ENCODE results near the gene DTX4. TPM values are rescaled to one million over a fixed set of nuclear protein-coding genes. Genes with fewer than 3 reads are reported as not detected.
A peak's percentile ranks its signal among the peaks of the same experiment; 100 is the strongest.
"Not testable (repeated sequence)": the region's sequence is repeated elsewhere in the genome, so short reads cannot be mapped to it uniquely, and the experiment has no call there.

DTX4 gene
- 7.2 TPM for polyA plus RNA-seq (2012; ENCODE audit: insufficient read depth, insufficient read length)

- H3K4me3 ChIP-seq (ENCODE audit: low read length), result peak within 1 kb of the TSS; percentile 60
- DNase-seq (ENCODE audit: low read depth, low spot score), result peak; percentile 82
These were observed at the start of gene DTX4 for GRCh38 chr11:59171508-59172322. Gene DTX4, plus strand, starts transcription at chr11:59172132. Its CDS starts 464 bp downstream, at chr11:59172596.

- no peak overlapping the region for H3K4me3 ChIP-seq (ENCODE audit: low read length)
- peak; percentile 81 for DNase-seq (ENCODE audit: low read depth, low spot score)
These were observed 36.1 kb upstream of the DTX4 start for GRCh38 chr11:59135648-59136461.

GRCh38 chr11:59136551-59136950 is 35.4 kb upstream of the DTX4 start:
- H3K4me3 ChIP-seq (ENCODE audit: low read length); DNase-seq (ENCODE audit: low read depth, low spot score): not testable (repeated sequence)

GRCh38 chr11:59137190-59137589 is 34.7 kb upstream of the DTX4 start:
- DNase-seq (ENCODE audit: low read depth, low spot score), result no peak
- H3K4me3 ChIP-seq (ENCODE audit: low read length), result no peak overlapping the region

- H3K4me3 ChIP-seq (ENCODE audit: low read length), result no peak overlapping the region
- no peak for DNase-seq (ENCODE audit: low read depth, low spot score)
These were observed 33.3 kb upstream of the DTX4 start for GRCh38 chr11:59138643-59139042.

GRCh38 chr11:59141191-59141590 is 30.7 kb upstream of the DTX4 start:
- no peak overlapping the region for H3K4me3 ChIP-seq (ENCODE audit: low read length)
- no peak for DNase-seq (ENCODE audit: low read depth, low spot score)

- peak overlapping the region; percentile 74 for H3K4me3 ChIP-seq (ENCODE audit: low read length)
- no peak for DNase-seq (ENCODE audit: low read depth, low spot score)
These were observed 30.1 kb upstream of the DTX4 start for GRCh38 chr11:59141673-59142460.

GRCh38 chr11:59142530-59143507 is 29.1 kb upstream of the DTX4 start, which contains the start of gene FAM111A:
Gene FAM111A, plus strand, starts transcription at chr11:59142856. Its CDS starts 6,017 bp downstream, at chr11:59148873.
- peak within 1 kb of the TSS; percentile 74 for H3K4me3 ChIP-seq (ENCODE audit: low read length)

DNA sequence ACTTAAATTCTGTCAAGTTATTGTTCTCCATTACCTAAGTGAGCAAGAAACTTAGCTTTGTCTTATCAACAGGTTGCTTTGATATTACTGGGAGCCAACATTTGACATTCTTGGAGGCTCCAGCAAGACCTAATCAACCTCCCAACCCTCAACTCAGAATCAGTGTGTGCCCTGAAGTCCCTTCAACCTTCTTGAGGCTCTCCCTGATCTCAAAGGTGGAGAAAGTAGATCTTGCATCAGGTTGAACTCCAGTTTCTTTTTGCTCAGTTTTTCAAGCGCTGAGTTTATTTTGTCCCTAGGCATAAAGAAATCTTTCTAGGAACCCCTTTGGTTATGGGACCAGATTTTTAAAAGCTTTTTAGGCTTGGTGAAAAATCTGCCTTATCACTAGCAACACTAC is 27.8 kb upstream of the DTX4 start:
- H3K4me3 ChIP-seq (ENCODE audit: low read length), result peak overlapping the region; percentile 74
- DNase-seq (ENCODE audit: low read depth, low spot score), result peak; percentile 11

More at GRCh38 chr11:59142530-59143507, 29.1 kb upstream of the DTX4 start, which contains the start of gene FAM111A:
- peak; percentile 87 for DNase-seq (ENCODE audit: low read depth, low spot score)

GRCh38 chr11:59144579-59145345 is 27.2 kb upstream of the DTX4 start:
- DNase-seq (ENCODE audit: low read depth, low spot score), result peak; percentile 94
- peak overlapping the region; percentile 74 for H3K4me3 ChIP-seq (ENCODE audit: low read length)

- DNase-seq (ENCODE audit: low read depth, low spot score), result no peak
- H3K4me3 ChIP-seq (ENCODE audit: low read length), result peak overlapping the region; percentile 74
These were observed 26.4 kb upstream of the DTX4 start for GRCh38 chr11:59145534-59145933.

DNA sequence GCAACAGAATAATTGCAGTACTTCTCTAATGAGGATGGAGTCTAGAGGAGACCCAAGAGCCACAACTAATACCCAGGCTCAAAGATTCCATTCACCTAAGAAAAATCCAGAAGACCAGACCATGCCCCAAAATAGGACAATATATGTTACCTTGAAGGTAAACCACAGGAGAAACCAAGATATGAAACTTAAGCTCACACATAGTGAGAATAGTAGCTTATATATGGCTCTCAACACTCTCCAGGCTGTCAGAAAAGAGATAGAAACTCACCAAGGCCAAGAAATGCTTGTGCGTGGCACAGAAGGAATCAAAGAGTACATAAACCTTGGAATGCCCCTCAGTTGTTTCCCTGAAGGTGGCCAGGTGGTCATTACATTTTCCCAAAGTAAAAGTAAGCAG is 20.2 kb upstream of the DTX4 start:
- H3K4me3 ChIP-seq (ENCODE audit: low read length), result no peak overlapping the region
- DNase-seq (ENCODE audit: low read depth, low spot score), result no peak

GRCh38 chr11:59152312-59152951 is 19.5 kb upstream of the DTX4 start:
- H3K4me3 ChIP-seq (ENCODE audit: low read length), result no peak overlapping the region
- DNase-seq (ENCODE audit: low read depth, low spot score), result no peak

GRCh38 chr11:59154610-59155009 is 17.3 kb upstream of the DTX4 start:
- DNase-seq (ENCODE audit: low read depth, low spot score), result peak; percentile 19
- no peak overlapping the region for H3K4me3 ChIP-seq (ENCODE audit: low read length)

GRCh38 chr11:59157433-59157832 is 14.5 kb upstream of the DTX4 start:
- no peak for DNase-seq (ENCODE audit: low read depth, low spot score)
- H3K4me3 ChIP-seq (ENCODE audit: low read length), result no peak overlapping the region

DNA sequence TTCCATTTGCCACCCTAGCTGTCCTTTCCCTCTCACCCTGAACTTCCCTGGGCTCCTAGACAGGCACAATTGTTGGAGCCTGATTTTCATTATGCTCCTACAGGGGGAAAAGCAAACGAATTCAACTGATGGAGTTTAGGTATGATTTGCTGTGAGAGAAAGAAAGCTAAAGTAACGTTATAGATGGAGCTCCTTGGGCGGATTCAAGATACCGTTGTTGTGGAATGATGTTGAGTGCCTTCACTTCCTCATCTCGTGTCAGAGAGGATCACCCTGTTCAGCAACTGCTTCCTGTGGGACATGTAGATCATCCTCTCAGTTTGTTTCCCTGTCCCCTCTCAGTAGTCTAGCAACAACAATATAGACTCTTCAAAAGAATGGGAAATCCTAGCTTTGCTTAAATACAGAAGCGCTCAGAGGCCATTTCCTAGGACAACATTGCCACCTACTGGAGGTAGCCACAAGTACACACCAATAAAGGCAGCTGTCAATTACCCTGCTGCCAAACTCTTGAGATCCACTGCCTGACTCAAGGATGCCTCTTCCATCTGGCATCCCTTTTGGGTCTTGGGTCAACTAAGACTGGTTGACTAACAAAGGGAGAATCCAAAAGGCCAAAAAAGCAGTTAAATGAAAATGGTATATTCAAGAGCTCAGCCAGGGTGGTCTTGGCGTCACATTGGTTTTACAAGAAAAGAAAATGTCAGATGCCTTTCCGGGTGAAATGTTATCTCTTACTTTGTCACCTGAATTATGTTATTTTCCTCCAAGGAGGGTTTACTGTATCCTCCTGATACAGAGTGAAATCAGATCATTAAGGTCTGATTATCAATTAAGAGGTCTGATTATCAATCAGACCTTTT is 13.5 kb upstream of the DTX4 start:
- DNase-seq (ENCODE audit: low read depth, low spot score), result peak; percentile 69
- no peak overlapping the region for H3K4me3 ChIP-seq (ENCODE audit: low read length)

Measured in Jurkat, Clone E6-1 (cell line).